ENCODE data around the gene MED28.

MED28 gene

DNA sequence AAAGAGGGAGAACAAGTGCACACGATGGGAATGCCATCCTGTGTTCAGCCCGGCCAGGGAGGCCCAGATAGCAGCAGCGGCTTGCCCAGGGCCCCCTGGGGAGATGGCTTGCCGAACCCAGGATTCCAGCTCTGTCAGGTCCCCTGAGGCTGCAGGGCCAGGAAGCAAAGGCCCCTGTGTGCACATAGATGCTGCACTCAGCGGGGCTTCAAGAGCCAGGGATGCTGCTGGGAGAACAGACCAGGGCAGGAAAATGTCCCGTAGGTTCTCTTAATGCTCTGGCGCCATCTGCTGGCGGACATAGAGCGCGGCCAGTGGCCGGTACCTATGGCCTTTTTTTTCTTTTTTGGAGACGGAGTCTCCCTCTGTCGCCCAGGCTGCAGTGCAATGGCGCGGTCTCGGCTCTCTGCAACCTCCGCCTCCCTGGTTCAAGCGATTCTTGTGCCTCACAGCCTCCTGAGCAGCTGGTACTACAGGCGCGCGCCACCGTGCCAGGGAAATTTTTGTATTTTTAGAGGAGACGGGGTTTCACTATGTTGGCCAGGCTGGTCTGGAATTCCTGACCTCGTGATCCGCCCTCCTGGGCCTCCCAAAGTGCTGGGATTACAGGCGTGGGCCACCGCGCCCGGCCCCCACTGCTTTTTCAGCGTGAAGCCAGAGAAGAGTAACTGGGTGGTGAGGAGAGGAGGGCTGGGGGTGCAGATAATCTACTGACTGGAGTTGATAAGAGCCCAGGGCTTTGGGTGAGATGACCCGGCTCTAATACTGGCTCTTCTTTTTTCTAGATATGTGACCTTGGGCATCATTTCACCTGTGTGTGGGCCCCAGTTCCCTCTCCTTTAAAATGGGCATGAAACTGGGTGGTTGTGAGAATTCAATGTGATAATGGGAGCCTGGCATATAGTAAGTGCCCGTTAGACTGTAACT lies 22.5 kb downstream of the MED28 start:
- TF ChIP-seq, protein P1, sequence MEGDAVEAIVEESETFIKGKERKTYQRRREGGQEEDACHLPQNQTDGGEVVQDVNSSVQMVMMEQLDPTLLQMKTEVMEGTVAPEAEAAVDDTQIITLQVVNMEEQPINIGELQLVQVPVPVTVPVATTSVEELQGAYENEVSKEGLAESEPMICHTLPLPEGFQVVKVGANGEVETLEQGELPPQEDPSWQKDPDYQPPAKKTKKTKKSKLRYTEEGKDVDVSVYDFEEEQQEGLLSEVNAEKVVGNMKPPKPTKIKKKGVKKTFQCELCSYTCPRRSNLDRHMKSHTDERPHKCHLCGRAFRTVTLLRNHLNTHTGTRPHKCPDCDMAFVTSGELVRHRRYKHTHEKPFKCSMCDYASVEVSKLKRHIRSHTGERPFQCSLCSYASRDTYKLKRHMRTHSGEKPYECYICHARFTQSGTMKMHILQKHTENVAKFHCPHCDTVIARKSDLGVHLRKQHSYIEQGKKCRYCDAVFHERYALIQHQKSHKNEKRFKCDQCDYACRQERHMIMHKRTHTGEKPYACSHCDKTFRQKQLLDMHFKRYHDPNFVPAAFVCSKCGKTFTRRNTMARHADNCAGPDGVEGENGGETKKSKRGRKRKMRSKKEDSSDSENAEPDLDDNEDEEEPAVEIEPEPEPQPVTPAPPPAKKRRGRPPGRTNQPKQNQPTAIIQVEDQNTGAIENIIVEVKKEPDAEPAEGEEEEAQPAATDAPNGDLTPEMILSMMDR (IDR thresholded peaks at IDR 0.05; ENCODE audit: low read depth, low read length): peak; percentile 84
- H3K4me3 ChIP-seq (ENCODE audit: low read depth, low read length): no peak overlapping the region

DNA sequence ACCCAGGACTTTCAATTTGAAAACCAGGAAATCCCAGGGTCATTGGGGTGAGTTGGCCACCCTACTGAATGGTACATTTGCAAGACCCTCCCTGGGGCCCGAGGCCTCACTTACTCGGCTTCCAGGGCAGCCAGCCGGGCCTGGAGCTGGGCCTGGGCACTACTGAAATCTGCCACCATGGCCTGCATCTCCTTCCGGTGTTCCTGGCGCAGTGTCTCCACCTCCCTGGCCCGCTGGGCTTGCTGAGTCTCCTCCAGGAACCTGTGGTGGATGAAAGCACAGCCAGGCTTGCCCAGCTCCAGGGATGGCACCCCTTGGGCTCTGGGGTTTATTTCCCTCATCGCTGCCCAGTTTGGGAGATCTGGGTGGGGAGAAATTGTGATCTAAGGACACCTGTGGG lies 24.7 kb downstream of the MED28 start:
- H3K4me3 ChIP-seq (ENCODE audit: low read depth, low read length): no peak overlapping the region
- TF ChIP-seq, protein P1 (IDR thresholded peaks at IDR 0.05; ENCODE audit: low read depth, low read length): no peak

DNA sequence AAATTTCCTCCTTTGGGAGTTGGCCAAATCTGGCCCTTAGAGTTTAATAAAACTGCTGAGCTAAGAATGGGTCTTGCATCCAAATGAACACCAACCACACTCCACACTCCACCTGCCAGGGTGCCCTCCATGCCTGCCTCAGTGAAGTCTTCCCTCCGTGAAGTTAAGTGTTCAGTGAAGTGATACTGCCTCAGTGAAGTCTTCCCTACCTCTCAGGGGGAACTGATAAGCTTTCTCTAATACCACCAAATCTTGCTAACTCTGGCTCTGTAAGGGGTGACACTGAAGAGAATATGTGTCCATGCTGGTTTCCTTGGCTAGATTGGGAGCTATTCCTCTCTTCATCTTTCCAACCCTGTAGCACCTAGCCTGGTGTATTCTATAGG lies 27.9 kb downstream of the MED28 start:
- no peak overlapping the region for H3K4me3 ChIP-seq (ENCODE audit: low read depth, low read length)
- TF ChIP-seq, protein P1 (IDR thresholded peaks at IDR 0.05; ENCODE audit: low read depth, low read length): no peak

DNA sequence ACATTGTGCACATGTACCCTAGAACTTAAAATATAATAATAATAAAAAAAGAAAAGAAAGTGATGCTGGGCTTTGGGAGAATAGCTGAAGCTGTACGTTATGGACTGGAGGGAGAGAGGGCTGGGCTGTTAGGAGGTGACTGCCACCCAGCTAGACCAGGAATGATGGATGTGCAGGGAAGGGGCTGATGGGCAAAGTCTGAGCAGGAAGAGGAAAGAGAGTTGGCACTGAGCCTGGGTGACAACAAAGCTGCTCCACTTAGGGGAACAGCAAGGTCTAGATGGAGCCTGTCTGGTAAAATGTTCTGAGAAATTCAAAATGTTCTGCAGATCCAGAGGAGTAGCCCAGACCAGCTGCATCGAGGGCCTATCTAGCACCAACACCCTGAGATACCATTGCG lies 32.3 kb downstream of the MED28 start:
- TF ChIP-seq, protein P1 (IDR thresholded peaks at IDR 0.05; ENCODE audit: low read depth, low read length): no peak
- H3K4me3 ChIP-seq (ENCODE audit: low read depth, low read length): no peak overlapping the region

DNA sequence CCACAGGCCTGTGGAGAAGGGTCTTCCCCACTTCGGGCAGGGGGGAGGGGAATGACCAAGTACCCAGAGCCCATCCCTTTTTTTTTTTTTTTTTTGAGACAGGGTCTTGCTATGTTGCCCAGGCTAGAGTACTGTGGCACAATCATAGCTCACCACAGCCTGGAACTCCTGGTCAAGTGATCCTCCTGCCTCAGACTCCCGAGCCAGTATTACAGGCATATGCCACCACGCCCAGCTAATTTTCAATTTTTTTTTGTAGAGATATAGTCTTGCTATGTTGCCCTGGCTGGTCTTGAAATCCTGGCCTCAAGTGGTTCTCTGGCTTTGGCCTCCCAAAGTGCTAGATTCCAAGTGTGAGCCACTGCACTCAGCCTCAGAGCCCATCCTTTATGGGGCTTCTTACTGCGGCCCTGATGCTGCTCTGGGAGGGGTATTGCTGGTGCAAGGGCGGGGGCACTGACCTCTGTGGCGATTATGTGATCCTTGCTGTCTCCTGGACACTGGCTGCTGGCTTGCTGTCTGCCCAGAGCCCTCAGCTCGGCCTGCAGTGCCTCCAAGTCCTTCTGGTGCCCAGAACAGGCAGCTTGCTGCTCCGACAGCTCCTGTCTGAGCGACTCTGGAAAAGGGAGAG lies 32.9 kb downstream of the MED28 start:
- TF ChIP-seq, protein P1 (IDR thresholded peaks at IDR 0.05; ENCODE audit: low read depth, low read length): no peak
- H3K4me3 ChIP-seq (ENCODE audit: low read depth, low read length): no peak overlapping the region

DNA sequence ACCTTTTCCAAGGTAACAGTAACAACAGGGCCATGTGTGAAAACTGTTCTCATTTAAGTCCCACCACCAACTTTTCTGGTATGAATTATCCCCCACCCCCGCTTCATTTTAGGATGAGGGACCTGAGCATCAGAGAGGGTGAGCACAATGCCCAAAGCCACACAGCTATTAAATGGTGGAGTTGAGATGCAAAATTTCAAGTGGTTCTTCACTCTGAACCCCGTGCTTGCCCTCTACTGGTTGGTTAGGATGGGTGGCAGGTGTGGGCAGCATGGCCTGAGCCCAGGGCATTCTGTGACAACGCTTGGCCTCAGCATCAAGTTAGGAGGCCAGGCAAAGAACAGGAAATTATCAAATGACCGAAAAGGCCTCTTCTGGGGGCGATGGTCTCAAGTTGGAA lies 33.5 kb downstream of the MED28 start:
- TF ChIP-seq, protein P1 (IDR thresholded peaks at IDR 0.05; ENCODE audit: low read depth, low read length): no peak

DNA sequence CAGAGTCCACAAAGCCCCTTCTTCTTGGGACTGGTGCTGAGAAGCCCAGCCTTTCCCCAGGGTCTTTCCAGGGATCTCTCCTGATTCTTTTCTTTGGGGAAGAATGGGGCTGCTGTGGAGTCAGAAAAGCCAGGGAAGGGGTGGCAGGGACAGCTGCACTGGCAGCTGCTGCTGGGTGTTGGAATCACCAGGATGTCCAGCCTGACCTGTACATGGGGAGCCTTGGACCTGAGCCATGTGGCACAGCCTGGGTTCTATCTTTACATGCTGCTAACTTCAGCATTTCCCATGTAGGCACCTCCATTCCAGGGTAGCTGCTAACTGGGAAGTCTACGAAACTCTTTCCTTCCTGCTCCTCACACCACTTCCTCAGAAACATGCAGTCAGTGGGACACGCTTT lies 36.0 kb downstream of the MED28 start:
- TF ChIP-seq, protein P1 (IDR thresholded peaks at IDR 0.05; ENCODE audit: low read depth, low read length): no peak
- no peak overlapping the region for H3K4me3 ChIP-seq (ENCODE audit: low read depth, low read length)

More for the DNA sequence above, 33.5 kb downstream of the MED28 start:
- H3K4me3 ChIP-seq (ENCODE audit: low read depth, low read length): no peak overlapping the region
